ENCODE measurements around the gene ANKFN1. TPM values are rescaled to one million over a fixed set of nuclear protein-coding genes. Genes with fewer than 3 reads are reported as not detected.

Gene ANKFN1
- total RNA-seq, 3 donors from 2014 or later = 4.1 to 12.8 (median 5.6) TPM

GRCh38 chr17:56416682-56417351, 263.5 kb downstream of the ANKFN1 start:
- Histone ChIP-seq H3K4me1 (no peaks in the 10 kb centered on the region), H3K4me3 (no peak overlapping the region), H3K27ac (no peak overlapping the region), H3K27me3 (no peaks in the 10 kb centered on the region), H3K9me3 (peaks cover 0 to 12% of the 10 kb centered on the region in 2 donors), H3K36me3 (no peaks in the 10 kb centered on the region)
- TF ChIP-seq POLR2A (IDR thresholded peaks at IDR 0.05) (no peak), POLR2AphosphoS5 (IDR thresholded peaks at IDR 0.05) (no peak)
- TF ChIP-seq, protein P1, sequence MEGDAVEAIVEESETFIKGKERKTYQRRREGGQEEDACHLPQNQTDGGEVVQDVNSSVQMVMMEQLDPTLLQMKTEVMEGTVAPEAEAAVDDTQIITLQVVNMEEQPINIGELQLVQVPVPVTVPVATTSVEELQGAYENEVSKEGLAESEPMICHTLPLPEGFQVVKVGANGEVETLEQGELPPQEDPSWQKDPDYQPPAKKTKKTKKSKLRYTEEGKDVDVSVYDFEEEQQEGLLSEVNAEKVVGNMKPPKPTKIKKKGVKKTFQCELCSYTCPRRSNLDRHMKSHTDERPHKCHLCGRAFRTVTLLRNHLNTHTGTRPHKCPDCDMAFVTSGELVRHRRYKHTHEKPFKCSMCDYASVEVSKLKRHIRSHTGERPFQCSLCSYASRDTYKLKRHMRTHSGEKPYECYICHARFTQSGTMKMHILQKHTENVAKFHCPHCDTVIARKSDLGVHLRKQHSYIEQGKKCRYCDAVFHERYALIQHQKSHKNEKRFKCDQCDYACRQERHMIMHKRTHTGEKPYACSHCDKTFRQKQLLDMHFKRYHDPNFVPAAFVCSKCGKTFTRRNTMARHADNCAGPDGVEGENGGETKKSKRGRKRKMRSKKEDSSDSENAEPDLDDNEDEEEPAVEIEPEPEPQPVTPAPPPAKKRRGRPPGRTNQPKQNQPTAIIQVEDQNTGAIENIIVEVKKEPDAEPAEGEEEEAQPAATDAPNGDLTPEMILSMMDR (IDR thresholded peaks at IDR 0.05) = no peak
- DNase-seq (ENCODE audit: low spot score in 2 of 2) = no peak
- intact Hi-C loops (cut with DNase I; ENCODE audit: low total_unique reads) = no loop called here

- H3K4me3 ChIP-seq = no peak overlapping the region
- no peaks in the 10 kb centered on the region for H3K4me1 ChIP-seq
- DNase-seq (ENCODE audit: low spot score in 2 of 2) = no peak
- intact Hi-C loops (cut with DNase I; ENCODE audit: low total_unique reads) = no loop called here
- H3K9me3 ChIP-seq = no peaks in the 10 kb centered on the region
- no peak overlapping the region for H3K27ac ChIP-seq
- no peaks in the 10 kb centered on the region for H3K36me3 ChIP-seq
- H3K27me3 ChIP-seq = no peaks in the 10 kb centered on the region
- TF ChIP-seq POLR2AphosphoS5 (IDR thresholded peaks at IDR 0.05) (no peak), POLR2A (IDR thresholded peaks at IDR 0.05) (no peak)
- TF ChIP-seq, protein P1 (IDR thresholded peaks at IDR 0.05) = no peak
These were observed 270.7 kb downstream of the ANKFN1 start for GRCh38 chr17:56424005-56424404.

- intact Hi-C loops (cut with DNase I; ENCODE audit: low total_unique reads) = no loop called here
- TF ChIP-seq POLR2AphosphoS5 (IDR thresholded peaks at IDR 0.05) = no peak
- TF ChIP-seq, protein P1 (IDR thresholded peaks at IDR 0.05) = no peak
- TF ChIP-seq POLR2A (IDR thresholded peaks at IDR 0.05) = no peak
- H3K9me3 ChIP-seq = no peaks in the 10 kb centered on the region
These were observed 271.3 kb downstream of the ANKFN1 start for GRCh38 chr17:56424543-56425044.

DNA sequence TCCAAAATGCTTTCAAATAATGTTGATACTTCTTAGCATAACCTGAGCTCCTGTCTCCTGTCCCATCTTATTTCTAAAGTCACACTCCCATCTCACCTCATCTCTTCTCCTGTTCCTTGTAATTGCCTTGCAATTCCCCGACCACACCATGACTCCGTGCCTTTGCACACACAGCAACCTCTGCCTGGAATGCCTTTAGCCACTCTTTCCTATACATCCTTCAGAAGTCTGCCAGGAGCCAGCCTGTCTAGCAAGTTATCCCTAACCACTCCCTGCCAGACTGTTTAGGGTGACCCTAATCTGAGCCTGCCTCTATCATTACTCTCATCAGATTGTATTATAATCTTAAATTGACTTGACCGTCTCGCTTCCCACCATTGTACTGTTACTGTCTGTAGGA, 272.2 kb downstream of the ANKFN1 start:
- Histone ChIP-seq H3K27ac (no peak overlapping the region), H3K4me3 (no peak overlapping the region), H3K36me3 (no peaks in the 10 kb centered on the region), H3K4me1 (no peaks in the 10 kb centered on the region), H3K27me3 (no peaks in the 10 kb centered on the region), H3K9me3 (no peaks in the 10 kb centered on the region)
- DNase-seq (ENCODE audit: low spot score in 2 of 2) = no peak
- no peak for TF ChIP-seq POLR2AphosphoS5 (IDR thresholded peaks at IDR 0.05)
- TF ChIP-seq, protein P1 (IDR thresholded peaks at IDR 0.05) = no peak
- TF ChIP-seq POLR2A (IDR thresholded peaks at IDR 0.05) = no peak
- intact Hi-C loops (cut with DNase I; ENCODE audit: low total_unique reads) = no loop called here

More at GRCh38 chr17:56424543-56425044, 271.3 kb downstream of the ANKFN1 start:
- Histone ChIP-seq H3K27ac (no peak overlapping the region), H3K36me3 (no peaks in the 10 kb centered on the region), H3K27me3 (no peaks in the 10 kb centered on the region), H3K4me3 (no peak overlapping the region), H3K4me1 (no peaks in the 10 kb centered on the region)
- DNase-seq (ENCODE audit: low spot score in 2 of 2) = no peak

- TF ChIP-seq, protein P1 (IDR thresholded peaks at IDR 0.05) = no peak
- TF ChIP-seq POLR2A (IDR thresholded peaks at IDR 0.05) (no peak), POLR2AphosphoS5 (IDR thresholded peaks at IDR 0.05) (no peak)
- no peak overlapping the region for H3K4me3 ChIP-seq
- no peaks in the 10 kb centered on the region for H3K4me1 ChIP-seq
- no peak overlapping the region for H3K27ac ChIP-seq
- no peaks in the 10 kb centered on the region for H3K27me3 ChIP-seq
- DNase-seq (ENCODE audit: low spot score in 2 of 2) = no peak
- no peaks in the 10 kb centered on the region for H3K9me3 ChIP-seq
- no peaks in the 10 kb centered on the region for H3K36me3 ChIP-seq
- intact Hi-C loops (cut with DNase I; ENCODE audit: low total_unique reads) = no loop called here
These were observed 273.6 kb downstream of the ANKFN1 start for GRCh38 chr17:56426901-56427300.

All from breast epithelium (tissue), 4 donors.